GM18870 (cell line): Measurements from ENCODE around the gene PHF14.

ENCODE experiments used
- ATAC-seq: cut with Tn5 transposase; IDR thresholded peaks from one replicate; pipeline ENCODE4 v1.9.1; 2021; ENCODE audit warnings: moderate library complexity; ENCODE audit not compliant: unreplicated experiment

The PHF14 gene

GRCh38 chr7:11104578-11104977, 130.9 kb downstream of the PHF14 start:
- peak; percentile 39 for ATAC-seq

GRCh38 chr7:11109659-11110058, 136.0 kb downstream of the PHF14 start:
- no peak for ATAC-seq

- peak; percentile 76 for ATAC-seq
Measured at GRCh38 chr7:11120068-11120664, 146.5 kb downstream of the PHF14 start.

- peak; percentile 50 for ATAC-seq
Measured at GRCh38 chr7:11120675-11121220, 147.1 kb downstream of the PHF14 start.

- ATAC-seq: no peak
Measured at GRCh38 chr7:11124856-11125559, 151.3 kb downstream of the PHF14 start.

- ATAC-seq: no peak
Measured at GRCh38 chr7:11127114-11127785, 153.6 kb downstream of the PHF14 start.

- ATAC-seq: no peak
Measured at GRCh38 chr7:11127988-11128387, 154.3 kb downstream of the PHF14 start.

GRCh38 chr7:11128498-11128897, 154.8 kb downstream of the PHF14 start:
- no peak for ATAC-seq

GRCh38 chr7:11130012-11130411, 156.3 kb downstream of the PHF14 start:
- no peak for ATAC-seq

GRCh38 chr7:11130601-11131000, 156.9 kb downstream of the PHF14 start:
- no peak for ATAC-seq

GRCh38 chr7:11133436-11133959, 159.8 kb downstream of the PHF14 start:
- no peak for ATAC-seq

- ATAC-seq: no peak
Measured at GRCh38 chr7:11135573-11135972, 161.9 kb downstream of the PHF14 start.

- ATAC-seq: no peak
Measured at GRCh38 chr7:11141541-11141940, 167.9 kb downstream of the PHF14 start.

GRCh38 chr7:11153694-11154093, 180.0 kb downstream of the PHF14 start:
- no peak for ATAC-seq

GRCh38 chr7:11155883-11156282, 182.2 kb downstream of the PHF14 start:
- no peak for ATAC-seq

- no peak for ATAC-seq
Measured at GRCh38 chr7:11161499-11161898, 187.8 kb downstream of the PHF14 start.

GRCh38 chr7:11163220-11163619, 189.5 kb downstream of the PHF14 start:
- ATAC-seq: no peak

- ATAC-seq: no peak
Measured at GRCh38 chr7:11166051-11166450, 192.4 kb downstream of the PHF14 start.

- ATAC-seq: no peak
Measured at GRCh38 chr7:11168650-11169170, 195.0 kb downstream of the PHF14 start.

GRCh38 chr7:11170175-11170574, 196.5 kb downstream of the PHF14 start:
- ATAC-seq: no peak

- ATAC-seq: no peak
Measured at GRCh38 chr7:11170863-11171568, 197.3 kb downstream of the PHF14 start.
